ENCODE data around the gene DBN1. TPM values are rescaled to one million over a fixed set of nuclear protein-coding genes. Genes with fewer than 3 reads are reported as not detected.
A peak's percentile ranks its signal among the peaks of the same experiment; 100 is the strongest.

The DBN1 gene
- total RNA-seq, 6 donors from 2014 or later: 17.0 to 55.6 (median 30.1) TPM

GRCh38 chr5:177455036-177455660 lies 18.3 kb downstream of the DBN1 start:
- peaks cover 0 to under 1% (median 0%) of the 10 kb centered on the region in 4 donors for H3K27me3 ChIP-seq
- H3K4me3 ChIP-seq: peak overlapping the region; percentile 57 to 81 (median 72)
- peak; percentile 85 to 97 for DNase-seq
- peak; percentile 65 to 74 for ATAC-seq (ENCODE audit: low FRiP score in 2 of 2)
- TF ChIP-seq EP300 (IDR thresholded peaks at IDR 0.05) (no peak), CTCF (IDR thresholded peaks at IDR 0.05) (peak; percentile 56 to 94 (median 90)), POLR2AphosphoS5 (IDR thresholded peaks at IDR 0.05) (peak in 1 of 2 donors; percentile 53), POLR2A (IDR thresholded peaks at IDR 0.05) (peak in 2 of 4 donors; percentile 33 to 48)
- peaks cover 23 to 40% (median 29%) of the 10 kb centered on the region in 4 donors for H3K4me1 ChIP-seq
- H3K27ac ChIP-seq: peak overlapping the region; percentile 52 to 85 (median 68)
- H3K36me3 ChIP-seq: peaks cover 0 to 24% (median 12%) of the 10 kb centered on the region in 4 donors
- 0% methylated on average over 24 of the region's 80 CpGs; no CpG with 5 or more reads in 1 of the 2 donors for WGBS, 2 donors
- no peaks in the 10 kb centered on the region for H3K9me3 ChIP-seq

- peak overlapping the region; percentile 57 to 81 (median 72) for H3K4me3 ChIP-seq
- peak overlapping the region; percentile 13 to 85 (median 50) for H3K27ac ChIP-seq
- ATAC-seq (ENCODE audit: low FRiP score in 2 of 2): peak; percentile 82 to 85
- DNase-seq: peak; percentile 94 to 100
- peaks cover 0 to 17% (median 8%) of the 10 kb centered on the region in 4 donors for H3K36me3 ChIP-seq
- 0% methylated on average over 4 to 8 of the region's 84 CpGs for WGBS, 2 donors
- peaks cover 23 to 40% (median 29%) of the 10 kb centered on the region in 4 donors for H3K4me1 ChIP-seq
- peaks cover 0 to 7% (median under 1%) of the 10 kb centered on the region in 4 donors for H3K27me3 ChIP-seq
- no peaks in the 10 kb centered on the region for H3K9me3 ChIP-seq
- TF ChIP-seq EP300 (IDR thresholded peaks at IDR 0.05) (peak in 1 of 4 donors; percentile 7), CTCF (IDR thresholded peaks at IDR 0.05) (peak; percentile 97 to 99 (median 99)), POLR2A (IDR thresholded peaks at IDR 0.05) (no peak), POLR2AphosphoS5 (IDR thresholded peaks at IDR 0.05) (peak; percentile 25 to 35)
Observed at GRCh38 chr5:177454397-177455035, 18.9 kb downstream of the DBN1 start.

GRCh38 chr5:177453852-177454396 lies 19.5 kb downstream of the DBN1 start:
- ATAC-seq (ENCODE audit: low FRiP score in 2 of 2): no peak
- Histone ChIP-seq H3K27me3 (peaks cover 0 to 11% (median 1%) of the 10 kb centered on the region in 4 donors), H3K4me3 (peak overlapping the region in 3 of 4 donors; percentile 57 to 81 (median 80)), H3K4me1 (peaks cover 23 to 40% (median 29%) of the 10 kb centered on the region in 4 donors), H3K9me3 (no peaks in the 10 kb centered on the region), H3K36me3 (peaks cover 0 to 12% (median 6%) of the 10 kb centered on the region in 4 donors), H3K27ac (peak overlapping the region in 3 of 4 donors; percentile 49 to 85 (median 52))
- DNase-seq: no peak
- TF ChIP-seq CTCF (IDR thresholded peaks at IDR 0.05) (no peak), EP300 (IDR thresholded peaks at IDR 0.05) (no peak), POLR2AphosphoS5 (IDR thresholded peaks at IDR 0.05) (no peak), POLR2A (IDR thresholded peaks at IDR 0.05) (no peak)
- 6 to 11% methylated on average over 25 to 29 of the region's 31 CpGs for WGBS, 2 donors

DNA sequence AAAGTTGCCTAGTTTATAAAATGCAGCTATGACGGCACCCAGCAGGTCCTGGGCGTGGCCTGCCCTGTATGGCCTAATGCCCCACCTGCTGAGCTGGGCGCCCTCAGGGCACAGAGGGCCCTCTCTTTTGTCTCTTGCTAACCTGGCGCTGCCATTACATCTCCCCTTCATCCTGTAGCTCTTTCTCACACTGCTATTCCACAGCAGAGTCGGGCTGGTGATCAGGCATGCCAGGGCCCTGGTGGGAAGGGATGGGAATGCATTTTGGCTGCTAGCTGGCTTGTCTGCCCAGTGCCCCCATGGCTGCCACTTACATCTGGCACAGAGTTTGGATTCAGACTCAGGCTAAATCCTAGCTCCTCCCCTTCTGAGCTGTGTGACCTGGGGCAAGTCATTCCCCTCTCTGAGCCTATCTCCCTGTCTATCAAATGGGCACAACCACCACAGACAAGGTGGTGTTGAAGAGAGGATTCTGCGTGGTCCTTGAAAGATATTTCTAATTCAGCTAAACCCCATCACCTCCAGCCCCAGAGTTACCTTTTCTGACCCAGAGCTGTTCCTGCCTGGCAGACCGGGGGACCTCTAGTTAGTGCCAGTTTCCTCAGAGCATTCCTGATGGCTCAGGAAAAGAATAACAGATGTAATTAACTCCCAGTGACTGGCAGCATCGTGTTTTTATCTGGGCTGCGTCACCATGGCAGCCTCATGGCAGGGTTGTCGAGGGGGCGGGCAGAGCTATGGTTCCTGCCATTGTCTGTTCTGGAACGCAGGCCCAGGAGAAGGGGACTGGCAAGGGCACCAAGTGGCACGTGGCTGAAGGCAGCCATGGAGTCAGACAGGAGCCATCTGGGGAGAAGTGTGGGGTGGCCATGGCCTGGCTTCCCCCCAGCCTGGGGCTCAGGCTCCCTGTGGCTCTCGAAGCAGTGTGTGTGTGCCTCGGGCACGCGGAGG lies 20.5 kb downstream of the DBN1 start:
- H3K4me3 ChIP-seq: no peak overlapping the region
- ATAC-seq (ENCODE audit: low FRiP score in 2 of 2): no peak
- DNase-seq: no peak
- 76 to 81% methylated on average over 11 to 17 of the region's 17 CpGs for WGBS, 2 donors
- H3K27ac ChIP-seq: no peak overlapping the region
- peaks cover 0 to 11% (median 2%) of the 10 kb centered on the region in 4 donors for H3K27me3 ChIP-seq
- no peaks in the 10 kb centered on the region for H3K9me3 ChIP-seq
- TF ChIP-seq CTCF (IDR thresholded peaks at IDR 0.05) (no peak), EP300 (IDR thresholded peaks at IDR 0.05) (no peak), POLR2A (IDR thresholded peaks at IDR 0.05) (no peak), POLR2AphosphoS5 (IDR thresholded peaks at IDR 0.05) (no peak)
- peaks cover 0 to 3% (median under 1%) of the 10 kb centered on the region in 4 donors for H3K36me3 ChIP-seq
- peaks cover 28 to 45% (median 33%) of the 10 kb centered on the region in 4 donors for H3K4me1 ChIP-seq
